H1 (cell line): ENCODE measurements around the gene SLC26A4. TPM values are rescaled to one million over a fixed set of nuclear protein-coding genes. Genes with fewer than 3 reads are reported as not detected.
A peak's percentile ranks its signal among the peaks of the same experiment; 100 is the strongest.

Experiments used
- CTCF ChIA-PET: fragments of 300-600 bp; sonication (Branson Sonifier 250); formaldehyde crosslinking; loops from one replicate; lab custom pipeline; 2021; ENCODE audit not compliant: partially characterized antibody; lab: Charles Lee
- POLR2A ChIA-PET: fragments of 300-600 bp; sonication (Branson Sonifier 250); formaldehyde crosslinking; loops from one replicate; lab custom pipeline; 2021; ENCODE audit warnings: inconsistent platforms; ENCODE audit not compliant: partially characterized antibody; lab: Charles Lee
- DNase-seq, 2 experiments: peaks; one replicate each; pipeline versions ENCODE4 v3.0.0 to v3.0.0-alpha.2; 2010 to 2022; ENCODE audit warnings: low spot score in 2 of 2, low read depth in 1 of 2, mixed read lengths in 1 of 2
- FAIRE-seq: peaks from 2 replicates; lab custom pipeline; 2011; peaks lifted over from hg19 to GRCh38; lab: Jason Lieb, UNC
- H2AFZ ChIP-seq: 2 replicates; pipeline ENCODE4 v1.8.1; 2012; ENCODE audit warnings: low read length, inconsistent platforms
- H2AK5ac ChIP-seq: 2 replicates; pipeline ENCODE4 v1.6.1; 2013; ENCODE audit warnings: low read depth, low read length
- H2BK120ac ChIP-seq: replicated peaks from 2 replicates; pipeline ENCODE3; 2013; ENCODE audit warnings: low read depth, low read length, inconsistent platforms
- H2BK12ac ChIP-seq: 2 replicates; pipeline ENCODE4 v1.6.1; 2013; ENCODE audit warnings: low read depth, low read length
- H2BK15ac ChIP-seq: 2 replicates; pipeline ENCODE4 v1.6.1; 2013; ENCODE audit warnings: low read length
- H2BK20ac ChIP-seq: 2 replicates; pipeline ENCODE4 v1.6.1; 2013; ENCODE audit warnings: low read length
- H2BK5ac ChIP-seq: 2 replicates; pipeline ENCODE4 v1.6.1; 2013; ENCODE audit warnings: low read depth, low read length
- H3K14ac ChIP-seq: 2 replicates; pipeline ENCODE4 v1.6.1; 2013; ENCODE audit warnings: inconsistent platforms; ENCODE audit not compliant: insufficient read length
- H3K18ac ChIP-seq: 2 replicates; pipeline ENCODE4 v1.6.1; 2013; ENCODE audit warnings: low read length; ENCODE audit errors: extremely low read depth
- H3K23ac ChIP-seq: 2 replicates; pipeline ENCODE4 v1.6.1; 2013; ENCODE audit warnings: inconsistent platforms; ENCODE audit not compliant: insufficient read length
- H3K23me2 ChIP-seq: 2 replicates; pipeline ENCODE4 v1.6.1; 2013; ENCODE audit warnings: low read depth, low read length
- H3K27ac ChIP-seq: 2 replicates; pipeline ENCODE4 v1.6.1; 2011; ENCODE audit warnings: low read depth, low read length, inconsistent platforms
- H3K27me3 ChIP-seq, 4 experiments: replicated peaks in 1 of 4; 1 replicate in 1 of 4; 2 replicates in 3 of 4; pipeline versions ENCODE4 v1.6.1 to v1.8.1; 2011 to 2013; ENCODE audit warnings: low read length in 3 of 4, mild to moderate bottlenecking in 3 of 4, inconsistent platforms in 2 of 4, mixed read lengths in 2 of 4, moderate library complexity in 1 of 4; ENCODE audit not compliant: control insufficient read depth in 3 of 4, insufficient read depth in 3 of 4; ENCODE audit errors: extremely low read depth in 1 of 4
- H3K36me3 ChIP-seq, 4 experiments: 2 replicates each; pipeline versions ENCODE4 v1.6.1 to v1.8.1; 2011 to 2013; ENCODE audit warnings: mild to moderate bottlenecking in 4 of 4, low read length in 3 of 4, moderate library complexity in 2 of 4, control low read depth in 1 of 4, inconsistent platforms in 1 of 4; ENCODE audit not compliant: insufficient read depth in 4 of 4, control insufficient read depth in 2 of 4
- H3K4ac ChIP-seq: replicated peaks from 2 replicates; pipeline ENCODE3; 2013; ENCODE audit warnings: low read length, low read depth, mixed read lengths, inconsistent platforms; ENCODE audit not compliant: insufficient read length
- H3K4me1 ChIP-seq, 4 experiments: replicated peaks in 1 of 4; 1 replicate in 1 of 4; 2 replicates in 3 of 4; pipeline versions ENCODE4 v1.6.1 to v1.8.1; 2011 to 2013; ENCODE audit warnings: low read length in 3 of 4, inconsistent platforms in 2 of 4, mixed read lengths in 1 of 4; ENCODE audit not compliant: insufficient read depth in 4 of 4, control insufficient read depth in 3 of 4
- H3K4me2 ChIP-seq, 2 experiments: 2 replicates each; pipeline versions ENCODE4 v1.6.1 to v1.8.1; 2011 to 2013; ENCODE audit warnings: low read depth in 2 of 2, low read length in 2 of 2, control low read depth in 1 of 2, inconsistent platforms in 1 of 2, mild to moderate bottlenecking in 1 of 2; ENCODE audit not compliant: insufficient read depth in 1 of 2
- H3K4me3 ChIP-seq, 4 experiments: fragments of 200-600, 300-600 bp in 1 of 4; sonication (generic), shearing (Covaris generic), sonication (Bioruptor Twin) in 1 of 4; 2 replicates each; pipeline versions ENCODE4 v1.5.1 to v1.8.1; 2011 to 2016; ENCODE audit warnings: low read length in 4 of 4, low read depth in 3 of 4, control low read depth in 2 of 4, inconsistent platforms in 2 of 4, mild to moderate bottlenecking in 2 of 4, mixed read lengths in 1 of 4, moderate library complexity in 1 of 4; ENCODE audit not compliant: insufficient read depth in 2 of 4; ENCODE audit errors: extremely low read depth in 1 of 4
- H3K56ac ChIP-seq: replicated peaks from 2 replicates; pipeline ENCODE3; 2013; ENCODE audit warnings: low read depth, mild to moderate bottlenecking, mixed read lengths, low read length, inconsistent platforms; ENCODE audit not compliant: insufficient read length
- H3K79me1 ChIP-seq: 2 replicates; pipeline ENCODE4 v1.6.1; 2013; ENCODE audit warnings: low read depth, low read length, control low read depth
- H3K79me2 ChIP-seq, 2 experiments: 2 replicates each; pipeline versions ENCODE4 v1.6.1 to v1.8.1; 2012 to 2013; ENCODE audit warnings: low read length in 2 of 2, mild to moderate bottlenecking in 2 of 2, inconsistent platforms in 1 of 2; ENCODE audit not compliant: insufficient read depth in 2 of 2, control insufficient read depth in 1 of 2
- H3K9ac ChIP-seq, 4 experiments: replicated peaks in 1 of 4; 1 replicate in 1 of 4; 2 replicates in 3 of 4; pipeline versions ENCODE4 v1.6.1 to v1.8.1; 2011 to 2013; ENCODE audit warnings: low read depth in 3 of 4, low read length in 3 of 4, control low read depth in 2 of 4, mild to moderate bottlenecking in 2 of 4, moderate library complexity in 2 of 4, inconsistent platforms in 1 of 4; ENCODE audit errors: extremely low read depth in 1 of 4
- H3K9me3 ChIP-seq, 2 experiments: 2 replicates each; pipeline versions ENCODE4 v1.6.1 to v1.8.1; 2012 to 2013; ENCODE audit warnings: mild to moderate bottlenecking in 2 of 2, moderate library complexity in 2 of 2, control low read depth in 1 of 2, inconsistent platforms in 1 of 2, low read depth in 1 of 2, low read length in 1 of 2, mixed read lengths in 1 of 2; ENCODE audit not compliant: insufficient read depth in 2 of 2
- H4K20me1 ChIP-seq, 2 experiments: replicated peaks in 1 of 2; 2 replicates each; pipeline versions ENCODE3 to v1.8.1; 2011 to 2013; ENCODE audit warnings: inconsistent platforms in 2 of 2, low read length in 2 of 2, mild to moderate bottlenecking in 1 of 2; ENCODE audit not compliant: insufficient read depth in 2 of 2, control insufficient read depth in 1 of 2
- H4K5ac ChIP-seq: 2 replicates; pipeline ENCODE4 v1.6.1; 2013; ENCODE audit warnings: low read length, low read depth, mixed read lengths, inconsistent platforms; ENCODE audit not compliant: insufficient read length
- H4K8ac ChIP-seq: 2 replicates; pipeline ENCODE4 v1.8.0; 2013; ENCODE audit warnings: mild to moderate bottlenecking, moderate library complexity, low read length, inconsistent platforms; ENCODE audit not compliant: insufficient read depth; ENCODE audit errors: extremely low read depth
- H4K91ac ChIP-seq: replicated peaks from 2 replicates; pipeline ENCODE3; 2013; ENCODE audit warnings: low read length, mixed read lengths, inconsistent platforms; ENCODE audit not compliant: insufficient read length
- ASH2L ChIP-seq: fragments of 200-600, 300-600 bp; sonication (generic); IDR thresholded peaks from one replicate; pipeline ENCODE4 v1.7.1; 2017; ENCODE audit warnings: low read length
- CBX8 ChIP-seq: fragments of 300-800, 300-1000 bp; sonication (generic); IDR thresholded peaks from 2 replicates; pipeline ENCODE4 v1.7.1; 2016; ENCODE audit warnings: low read depth, low read length, borderline replicate concordance
- WGBS, 2 experiments: shearing (Covaris generic) in 1 of 2; methylation state at CpG; one replicate each; pipeline versions ENCODE4 v1.1.6 to v1.1.7; 2013 to 2015; ENCODE audit warnings: low lambda C conversion rate in 2 of 2, mixed read lengths in 2 of 2, inconsistent platforms in 1 of 2, low coverage in 1 of 2, missing lambda C conversion rate in 1 of 2; ENCODE audit not compliant: insufficient replicate concordance in 2 of 2, insufficient coverage in 1 of 2, insufficient read length in 1 of 2; ENCODE audit errors: extremely low coverage in 1 of 2, missing lambda C conversion rate in 1 of 2; 5-methylcytosine and 5-hydroxymethylcytosine counted together
- polyA plus RNA-seq, 7 experiments: library from polyadenylated mRNA; depleted of rRNA in 3 of 7; stranded (reverse) in 5 of 7; unstranded in 2 of 7; fragments of >200 nt in 5 of 7; fragments of 200-250 nt in 2 of 7; gene quantifications; 1 replicate in 5 of 7; 2 replicates in 1 of 7; 4 replicates in 1 of 7; pipeline versions ENCODE4 v1.2.1 to v1.2.3, GENCODE V29; 2011 to 2013; ENCODE audit warnings: missing spikeins in 2 of 7, mixed read lengths in 2 of 7
- total RNA-seq: library from RNA; stranded (reverse); fragmentation: NEBNext Ultra II Directional; extraction: Animal tissue kit (Norgen Biotek cat#: 25700); gene quantifications from 2 replicates; pipeline ENCODE4 v1.2.1, GENCODE V29; 2021

SLC26A4 gene
- total and polyA plus RNA-seq, 2 of the 8 experiments (the other 6 are each of a cell fraction or from before 2014, with no cell fraction given): 0.11 to 0.35 TPM

DNA sequence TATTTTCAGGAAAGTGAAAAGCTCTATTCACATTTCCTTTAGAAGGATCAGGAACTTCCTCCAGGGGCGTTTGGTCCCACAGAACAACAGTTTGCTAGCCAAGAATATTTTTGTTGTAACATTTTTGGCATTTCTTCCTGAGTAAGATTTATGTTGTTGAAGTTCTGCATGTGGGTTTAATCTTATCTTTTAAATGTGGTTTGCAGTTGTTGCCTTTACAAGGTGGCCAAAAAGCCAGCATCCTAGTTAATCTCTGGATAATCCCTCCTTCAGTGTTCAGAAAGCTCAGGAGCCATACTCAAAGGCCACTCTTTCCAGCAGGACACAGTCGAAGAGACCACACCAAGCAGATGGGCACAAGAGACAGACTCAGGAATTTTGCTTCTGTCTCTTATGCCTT is 30.0 kb downstream of the SLC26A4 start:
- no peak overlapping the region for H3K14ac ChIP-seq
- no peak overlapping the region for H3K18ac ChIP-seq
- H2BK20ac ChIP-seq: no peak overlapping the region
- H3K4ac ChIP-seq: no peak overlapping the region
- H4K91ac ChIP-seq: no peak overlapping the region
- TF ChIP-seq CBX8 (no peak), ASH2L (no peak)
- no peak overlapping the region for H3K23ac ChIP-seq
- no peak overlapping the region for H3K27ac ChIP-seq
- H3K36me3 ChIP-seq: no peaks in the 10 kb centered on the region
- no peaks in the 10 kb centered on the region; the same call in 1 of the 2 replicates for H3K23me2 ChIP-seq
- ChIA-PET CTCF (no interaction called here), POLR2A (interaction anchor here (1.8 kb wide), 1 partner anchor 29 kb away, joined by 5 read pairs; no protein-coding TSS in a partner anchor)
- H3K4me3 ChIP-seq: no peak overlapping the region
- no peaks in the 10 kb centered on the region for H3K79me1 ChIP-seq
- no peaks in the 10 kb centered on the region for H3K27me3 ChIP-seq
- H3K4me1 ChIP-seq: peaks cover 0 to 3% (median 2%) of the 10 kb centered on the region in 4 experiments; a peak in 3 of 7 replicates
- H4K5ac ChIP-seq: no peak overlapping the region
- H3K9me3 ChIP-seq: no peaks in the 10 kb centered on the region
- no peak overlapping the region for H2AK5ac ChIP-seq
- H3K9ac ChIP-seq: no peak overlapping the region
- peak overlapping the region; percentile 76; the same call in 1 of the 2 replicates for H2AFZ ChIP-seq
- WGBS, 2 experiments: 57% methylated on average over 2 of the region's 2 CpGs; no CpG with 5 or more reads in 1 of the 2 experiments
- no peak overlapping the region for H2BK5ac ChIP-seq
- H2BK12ac ChIP-seq: no peak overlapping the region
- H3K56ac ChIP-seq: no peak overlapping the region
- no peak overlapping the region for H2BK15ac ChIP-seq
- H4K20me1 ChIP-seq: no peaks in the 10 kb centered on the region
- H3K79me2 ChIP-seq: no peaks in the 10 kb centered on the region
- no peak for FAIRE-seq
- H2BK120ac ChIP-seq: no peak overlapping the region
- no peak overlapping the region for H3K4me2 ChIP-seq
- no peak for DNase-seq
- no peak overlapping the region for H4K8ac ChIP-seq
